ENCODE data around the gene ECD.
"Not testable (repeated sequence)": the region's sequence is repeated elsewhere in the genome, so short reads cannot be mapped to it uniquely, and the experiment has no call there.

The ECD gene

DNA sequence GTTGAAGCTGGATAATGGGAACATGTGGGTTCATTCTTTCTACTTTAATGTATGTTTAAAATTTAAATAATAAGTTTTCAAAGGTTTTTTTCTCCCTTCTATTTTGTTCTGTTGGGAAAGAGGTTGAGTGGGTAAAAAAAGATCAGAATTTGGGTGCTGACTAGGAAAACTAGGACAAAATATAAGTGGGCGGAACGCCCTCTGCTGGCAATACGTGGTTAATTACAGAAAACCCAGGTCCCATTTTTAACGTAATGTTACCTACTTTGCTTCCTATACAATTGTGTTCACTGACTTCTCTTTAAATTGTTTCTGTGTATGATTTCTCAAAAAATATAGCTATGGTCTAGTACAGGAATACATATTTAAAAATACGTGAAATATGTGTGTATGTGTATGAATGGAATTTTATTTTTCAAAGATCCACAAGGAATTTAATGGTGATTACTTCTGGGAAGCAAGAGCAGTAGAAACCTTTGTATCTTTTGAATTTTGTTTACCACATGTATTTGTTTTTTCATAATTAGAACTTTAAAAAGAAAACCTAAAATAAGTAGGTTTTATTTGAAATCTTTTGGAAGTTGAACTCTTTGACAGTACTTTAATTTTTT lies 8.7 kb downstream of the ECD start:
- peak; percentile 24 to 28 for DNase-seq (ENCODE audit: low read depth in 2 of 2)

- DNase-seq (ENCODE audit: low read depth in 2 of 2) = no peak
These were observed 11.8 kb downstream of the ECD start for GRCh38 chr10:73156054-73156453.

GRCh38 chr10:73152009-73152408 lies 15.8 kb downstream of the ECD start:
- no peak for DNase-seq (ENCODE audit: low read depth in 2 of 2)

GRCh38 chr10:73150633-73151413 lies 17.0 kb downstream of the ECD start:
- DNase-seq (ENCODE audit: low read depth in 2 of 2) = not testable (repeated sequence)

GRCh38 chr10:73141603-73142002 lies 26.2 kb downstream of the ECD start:
- no peak for DNase-seq (ENCODE audit: low read depth in 2 of 2)

GRCh38 chr10:73139251-73139650 lies 28.6 kb downstream of the ECD start:
- DNase-seq (ENCODE audit: low read depth in 2 of 2) = no peak

GRCh38 chr10:73136627-73137026 lies 31.2 kb downstream of the ECD start:
- DNase-seq (ENCODE audit: low read depth in 2 of 2) = no peak

- no peak for DNase-seq (ENCODE audit: low read depth in 2 of 2)
These were observed 33.1 kb downstream of the ECD start for GRCh38 chr10:73134727-73135126.

GRCh38 chr10:73131913-73132686 lies 35.7 kb downstream of the ECD start:
- DNase-seq (ENCODE audit: low read depth in 2 of 2) = no peak

DNA sequence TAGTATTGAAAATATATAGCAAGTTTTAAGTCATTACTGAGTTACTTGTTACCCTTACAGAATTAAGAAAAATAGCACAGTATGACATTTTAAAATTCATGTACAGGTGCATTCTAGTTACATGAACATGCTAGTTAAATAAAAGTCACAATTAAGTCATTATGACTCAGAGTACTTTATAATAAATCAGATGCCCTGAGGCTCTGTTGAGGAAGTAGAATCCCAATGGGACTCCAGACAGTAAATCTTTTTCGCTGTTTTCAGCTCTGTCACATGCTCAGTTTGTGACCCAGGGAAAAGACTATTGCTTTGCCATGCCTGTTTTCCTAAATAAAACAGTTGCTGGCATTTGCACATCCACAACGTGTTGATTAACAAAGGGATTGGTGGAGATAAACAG lies 36.5 kb downstream of the ECD start:
- DNase-seq (ENCODE audit: low read depth in 2 of 2) = no peak

DNA sequence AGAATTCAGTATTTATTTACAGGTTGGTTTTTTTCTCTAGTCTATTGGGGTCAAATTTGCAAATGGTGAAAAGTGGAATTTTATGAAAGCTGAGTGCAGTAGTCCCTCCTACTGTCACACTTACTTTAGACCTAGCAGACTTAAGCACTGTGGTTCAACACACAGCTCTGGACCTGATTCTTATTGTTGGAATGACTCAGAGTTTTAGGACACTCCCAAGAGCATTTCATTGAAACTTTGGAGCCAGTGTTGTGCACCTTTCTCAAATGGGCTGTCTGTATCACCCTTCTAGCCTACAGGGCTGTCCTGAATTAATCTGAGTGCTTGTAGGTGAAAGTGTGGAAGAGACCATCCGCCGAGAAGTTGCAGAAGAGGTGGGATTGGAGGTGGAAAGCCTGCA lies 41.5 kb downstream of the ECD start:
- DNase-seq (ENCODE audit: low read depth in 2 of 2) = no peak

DNA sequence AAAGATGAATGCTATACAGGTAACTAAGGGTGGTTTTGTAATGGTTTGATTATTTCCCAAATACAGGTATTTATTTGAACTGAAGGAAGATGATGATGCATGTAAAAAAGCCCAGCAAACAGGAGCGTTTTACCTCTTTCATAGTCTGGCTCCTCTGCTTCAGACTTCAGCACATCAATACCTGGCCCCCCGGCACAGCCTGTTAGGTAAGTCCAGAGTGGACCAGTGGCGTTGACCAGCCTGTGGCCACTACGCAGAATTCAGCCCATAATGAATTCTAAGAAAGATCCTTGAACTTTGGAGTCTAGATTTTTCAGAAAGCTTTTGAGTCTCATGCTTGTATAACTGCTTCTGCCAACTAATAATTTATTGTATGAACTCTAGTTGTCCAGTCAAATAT lies 47.9 kb downstream of the ECD start:
- DNase-seq (ENCODE audit: low read depth in 2 of 2) = no peak

DNA sequence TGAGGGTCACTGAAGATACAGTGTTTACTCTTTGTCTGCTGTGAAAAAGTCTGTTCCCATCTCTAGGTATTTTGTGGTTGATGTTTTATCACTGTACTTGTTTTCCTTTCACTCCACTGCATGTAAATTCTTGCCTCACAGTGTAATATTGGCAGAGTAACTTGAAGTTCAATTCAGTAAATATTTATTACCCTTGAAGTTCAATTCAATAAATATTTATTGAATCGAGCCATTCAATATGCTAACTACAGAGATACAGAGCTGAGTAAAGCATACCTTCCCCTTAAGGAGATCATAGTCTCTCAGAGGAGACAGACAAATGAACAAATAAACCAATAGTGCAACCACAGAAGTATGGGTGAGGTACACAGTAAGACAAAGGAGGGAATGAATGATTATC lies 48.4 kb downstream of the ECD start:
- no peak for DNase-seq (ENCODE audit: low read depth in 2 of 2)

GRCh38 chr10:73117976-73118743 lies 49.6 kb downstream of the ECD start:
- DNase-seq (ENCODE audit: low read depth in 2 of 2) = no peak

- no peak for DNase-seq (ENCODE audit: low read depth in 2 of 2)
These were observed 51.8 kb downstream of the ECD start for GRCh38 chr10:73116017-73116416.

DNA sequence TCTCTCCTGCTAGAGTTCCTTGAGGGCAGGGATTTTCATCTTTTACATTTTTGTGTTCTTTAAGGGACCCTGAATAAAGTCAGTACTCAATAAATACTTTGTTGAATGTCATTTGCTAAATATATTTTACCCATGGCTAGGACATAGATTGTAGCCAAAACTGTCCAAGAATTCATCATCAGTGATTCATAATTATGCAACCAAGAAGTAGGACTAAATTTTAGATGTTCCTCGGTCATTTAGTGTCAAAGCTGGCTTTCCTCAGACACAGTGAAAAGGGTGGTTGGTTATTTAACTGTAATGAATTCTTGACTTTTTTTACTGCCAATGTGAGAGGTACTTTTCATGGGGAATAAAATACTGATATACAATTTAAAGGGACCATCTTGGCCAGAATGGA lies 54.3 kb downstream of the ECD start:
- DNase-seq (ENCODE audit: low read depth in 2 of 2) = no peak

DNA sequence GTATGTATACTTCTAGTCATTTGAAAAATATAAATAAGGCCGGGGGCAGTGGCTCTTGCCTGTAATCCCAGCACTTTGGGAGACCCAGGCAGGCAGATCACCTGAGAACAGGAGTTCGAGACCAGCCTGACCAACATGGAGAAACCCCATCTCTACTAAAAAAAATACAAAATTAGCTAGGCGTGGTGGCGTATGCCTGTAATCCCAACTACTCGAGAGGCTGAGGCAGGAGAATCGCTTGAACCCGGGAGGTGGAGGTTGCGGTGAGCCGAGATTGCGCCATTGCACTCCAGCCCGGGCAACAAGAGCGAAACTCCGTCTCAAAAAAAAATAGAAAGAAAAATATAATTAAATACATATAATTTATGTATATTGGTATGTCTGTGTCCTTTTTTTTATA lies 55.8 kb downstream of the ECD start:
- not testable (repeated sequence) for DNase-seq (ENCODE audit: low read depth in 2 of 2)

- peak; percentile 12 to 15 for DNase-seq (ENCODE audit: low read depth in 2 of 2)
These were observed 57.4 kb downstream of the ECD start, which contains the start of gene NUDT13 for GRCh38 chr10:73110345-73110849. TSS of gene NUDT13 (plus strand) at chr10:73110455. CDS start at chr10:73114366, 3,911 bp downstream.

- DNase-seq (ENCODE audit: low read depth in 2 of 2) = not testable (repeated sequence)
These were observed 58.6 kb downstream of the ECD start for GRCh38 chr10:73109248-73109652.

DNA sequence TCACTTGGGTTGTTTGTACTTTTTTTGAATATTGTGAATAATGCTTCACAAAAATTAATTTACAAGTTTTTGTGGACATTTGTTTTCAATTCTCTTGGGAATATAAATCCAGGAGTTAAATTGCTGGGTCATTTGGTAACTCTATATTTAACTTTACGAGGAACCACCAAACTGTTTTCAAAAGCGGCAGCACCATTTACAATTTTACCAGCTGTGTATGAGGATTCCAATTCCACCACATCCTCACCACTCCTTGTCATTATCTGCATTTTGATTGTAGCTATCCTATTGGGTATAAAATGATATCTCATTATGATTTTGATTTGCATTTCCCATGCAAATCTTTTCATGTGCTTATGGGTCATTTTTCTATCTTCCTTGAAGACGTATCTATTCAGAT lies 61.5 kb downstream of the ECD start:
- no peak for DNase-seq (ENCODE audit: low read depth in 2 of 2)

GRCh38 chr10:73099141-73099540 lies 68.7 kb downstream of the ECD start:
- no peak for DNase-seq (ENCODE audit: low read depth in 2 of 2)

- no peak for DNase-seq (ENCODE audit: low read depth in 2 of 2)
These were observed 70.5 kb downstream of the ECD start for GRCh38 chr10:73097305-73097670.

Data from stimulated activated CD4-positive, alpha-beta T cell treated with anti-CD3 and anti-CD28 coated beads, Interleukin-4, amount 100 ng/mL, for 48 hours (primary cell).